Esophagus (tissue), 2 donors: ENCODE data around the gene NACC2. TPM values are rescaled to one million over a fixed set of nuclear protein-coding genes. Genes with fewer than 3 reads are reported as not detected.

Source experiments
- H3K27ac ChIP-seq, 2 donors: one replicate each; pipeline ENCODE4 v1.5.1; 2013; ENCODE audit warnings: low read depth in 2 of 2, mild to moderate bottlenecking in 2 of 2, inconsistent platforms in 1 of 2, low read length in 1 of 2, moderate library complexity in 1 of 2
- H3K27me3 ChIP-seq, 2 donors: one replicate each; pipeline ENCODE4 v1.6.1; 2013; ENCODE audit warnings: low read length in 2 of 2, control low read depth in 1 of 2, mild to moderate bottlenecking in 1 of 2; ENCODE audit not compliant: insufficient read depth in 2 of 2, control insufficient read depth in 1 of 2
- H3K36me3 ChIP-seq, 2 donors: one replicate each; pipeline ENCODE4 v1.6.1; 2013; ENCODE audit warnings: low read length in 1 of 2; ENCODE audit not compliant: control insufficient read depth in 2 of 2, insufficient read depth in 2 of 2
- H3K4me1 ChIP-seq, 2 donors: one replicate each; pipeline ENCODE4 v1.6.1; 2013; ENCODE audit warnings: low read length in 1 of 2; ENCODE audit not compliant: control insufficient read depth in 2 of 2, insufficient read depth in 2 of 2
- H3K4me3 ChIP-seq, 2 donors: one replicate each; pipeline ENCODE4 v1.5.1; 2013; ENCODE audit warnings: low read length in 2 of 2, mild to moderate bottlenecking in 2 of 2, low read depth in 1 of 2, moderate library complexity in 1 of 2
- H3K9me3 ChIP-seq, 2 donors: one replicate each; pipeline ENCODE4 v1.6.1; 2013; ENCODE audit warnings: mild to moderate bottlenecking in 2 of 2, low read depth in 1 of 2, low read length in 1 of 2, moderate library complexity in 1 of 2; ENCODE audit not compliant: control insufficient read depth in 2 of 2, insufficient read depth in 1 of 2
- WGBS, 2 donors: extraction: QIAGEN DNeasy Blood & Tissue Kit; methylation state at CpG; one replicate each; pipeline ENCODE4 v1.1.7; 2013; 5-methylcytosine and 5-hydroxymethylcytosine counted together
- polyA plus RNA-seq, 2 donors: library from polyadenylated mRNA; stranded (reverse); fragments of 200-250 nt; gene quantifications; one replicate each; pipeline ENCODE4 v1.2.3, GENCODE V29; 2013
- donor health status: healthy with polysubstance abuse.
- donor health status: Bipolar disorder and iron deficiency.

Gene NACC2
- polyA plus RNA-seq, 2 donors, result 3.2 to 4.5 TPM

GRCh38 chr9:136013524-136014034 is 81.5 kb downstream of the NACC2 start:
- peaks cover 0 to 29% of the 10 kb centered on the region in 2 donors for H3K36me3 ChIP-seq
- H3K9me3 ChIP-seq, result no peaks in the 10 kb centered on the region
- WGBS, 2 donors, result 89 to 91% methylated on average over 21 of the region's 21 CpGs
- H3K4me3 ChIP-seq, result no peak overlapping the region
- no peak overlapping the region for H3K27ac ChIP-seq
- no peaks in the 10 kb centered on the region for H3K27me3 ChIP-seq
- H3K4me1 ChIP-seq, result no peaks in the 10 kb centered on the region

GRCh38 chr9:136013116-136013515 is 82.0 kb downstream of the NACC2 start:
- 90 to 92% methylated on average over 22 of the region's 22 CpGs for WGBS, 2 donors
- Histone ChIP-seq H3K9me3 (no peaks in the 10 kb centered on the region), H3K4me1 (no peaks in the 10 kb centered on the region), H3K27ac (peak overlapping the region in 1 of 2 donors; percentile 18), H3K36me3 (peaks cover 0 to 30% of the 10 kb centered on the region in 2 donors), H3K4me3 (no peak overlapping the region), H3K27me3 (no peaks in the 10 kb centered on the region)

DNA sequence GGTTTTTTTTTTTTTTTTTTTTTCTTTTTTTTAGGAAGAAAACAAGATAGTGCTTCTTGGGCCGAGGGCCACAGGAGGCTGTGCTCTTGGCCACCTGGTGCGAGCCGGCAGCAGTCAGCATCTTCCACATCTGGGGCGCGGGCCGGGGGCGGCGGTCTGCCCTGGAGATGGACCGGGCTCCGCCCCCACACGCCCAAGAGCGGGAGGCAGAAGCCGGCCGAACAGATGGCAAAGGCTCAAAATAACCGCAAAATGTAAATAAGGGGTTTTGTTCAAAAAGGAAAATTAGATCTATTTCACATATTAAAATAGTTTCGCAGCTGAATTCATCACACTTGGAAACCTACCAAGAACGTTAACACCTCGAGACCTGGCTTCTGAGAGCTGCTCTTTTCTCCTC is 82.4 kb downstream of the NACC2 start:
- WGBS, 2 donors, result 73 to 75% methylated on average over 18 of the region's 18 CpGs
- no peaks in the 10 kb centered on the region for H3K4me1 ChIP-seq
- H3K4me3 ChIP-seq, result no peak overlapping the region
- peaks cover 0 to 30% of the 10 kb centered on the region in 2 donors for H3K36me3 ChIP-seq
- H3K27me3 ChIP-seq, result no peaks in the 10 kb centered on the region
- peak overlapping the region; percentile 18 to 31 for H3K27ac ChIP-seq
- H3K9me3 ChIP-seq, result no peaks in the 10 kb centered on the region

- WGBS, 2 donors, result 74 to 78% methylated on average over 58 to 59 of the region's 59 CpGs
Observed at GRCh38 chr9:136011703-136012496, 83.2 kb downstream of the NACC2 start.

DNA sequence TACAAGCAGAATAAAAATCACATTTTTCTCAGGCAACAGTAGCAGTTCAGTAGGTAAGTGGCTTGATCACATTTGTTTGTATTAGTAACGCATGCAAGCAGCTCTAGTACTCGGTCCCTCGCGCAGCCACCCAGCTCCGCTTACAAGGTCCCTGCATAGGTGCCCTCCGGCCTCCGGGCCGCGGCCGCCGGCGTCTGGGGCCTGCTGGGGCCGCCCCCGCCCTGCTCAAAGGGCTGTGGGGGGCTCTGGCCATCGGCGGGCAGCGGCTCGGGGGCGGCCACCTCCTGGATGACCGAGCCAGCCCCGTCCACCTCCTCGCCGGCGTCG is 83.8 kb downstream of the NACC2 start:
- no peaks in the 10 kb centered on the region for H3K27me3 ChIP-seq
- no peaks in the 10 kb centered on the region for H3K9me3 ChIP-seq
- peaks cover 0 to 29% of the 10 kb centered on the region in 2 donors for H3K36me3 ChIP-seq
- H3K27ac ChIP-seq, result peak overlapping the region; percentile 34 to 35
- WGBS, 2 donors, result 79% methylated on average over 25 of the region's 25 CpGs
- H3K4me1 ChIP-seq, result no peaks in the 10 kb centered on the region
- H3K4me3 ChIP-seq, result no peak overlapping the region

More at GRCh38 chr9:136011703-136012496, 83.2 kb downstream of the NACC2 start:
- Histone ChIP-seq H3K4me1 (no peaks in the 10 kb centered on the region), H3K9me3 (no peaks in the 10 kb centered on the region), H3K27me3 (no peaks in the 10 kb centered on the region), H3K27ac (peak overlapping the region; percentile 34 to 35), H3K36me3 (peaks cover 0 to 30% of the 10 kb centered on the region in 2 donors), H3K4me3 (no peak overlapping the region)

DNA sequence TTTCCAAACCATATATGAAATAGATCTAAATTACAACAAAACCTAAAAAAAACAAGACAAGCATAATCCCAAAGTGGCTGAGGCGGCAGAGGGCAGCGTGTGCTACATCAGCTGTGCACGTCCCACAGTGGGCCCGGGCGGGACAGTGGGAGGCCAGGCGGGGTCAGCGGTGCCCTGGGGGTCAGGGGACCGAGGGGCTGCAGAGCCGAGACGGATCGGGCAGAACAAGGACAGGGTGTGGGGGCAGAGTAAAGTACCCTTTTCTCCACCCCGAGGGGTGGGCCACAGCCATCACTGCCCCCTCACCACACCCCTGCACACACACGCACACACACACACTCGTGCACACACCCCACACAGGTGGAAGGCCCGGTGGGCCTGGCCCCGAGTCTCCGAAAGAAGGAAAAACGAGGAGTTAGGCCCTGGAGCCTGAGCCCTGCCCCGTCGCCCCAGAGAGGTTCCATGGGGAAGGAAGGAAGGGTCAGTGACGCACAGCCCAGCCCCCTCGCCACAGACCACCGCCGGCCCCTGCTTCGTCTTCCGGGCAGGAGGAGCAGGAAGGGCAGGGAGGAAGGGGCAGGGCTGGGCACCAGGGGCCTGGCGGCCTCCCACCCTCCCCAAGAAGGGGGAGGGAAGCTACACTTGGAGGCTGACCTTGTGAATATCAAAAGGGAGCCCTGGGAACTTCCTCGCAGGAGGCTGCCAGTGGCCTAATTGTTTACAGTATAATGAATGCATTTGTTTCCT is 84.3 kb downstream of the NACC2 start:
- Histone ChIP-seq H3K9me3 (no peaks in the 10 kb centered on the region), H3K27ac (peak overlapping the region; percentile 31 to 41), H3K27me3 (no peaks in the 10 kb centered on the region), H3K36me3 (peaks cover 0 to 29% of the 10 kb centered on the region in 2 donors), H3K4me3 (no peak overlapping the region), H3K4me1 (no peaks in the 10 kb centered on the region)
- 80 to 90% methylated on average over 24 to 28 of the region's 28 CpGs for WGBS, 2 donors

DNA sequence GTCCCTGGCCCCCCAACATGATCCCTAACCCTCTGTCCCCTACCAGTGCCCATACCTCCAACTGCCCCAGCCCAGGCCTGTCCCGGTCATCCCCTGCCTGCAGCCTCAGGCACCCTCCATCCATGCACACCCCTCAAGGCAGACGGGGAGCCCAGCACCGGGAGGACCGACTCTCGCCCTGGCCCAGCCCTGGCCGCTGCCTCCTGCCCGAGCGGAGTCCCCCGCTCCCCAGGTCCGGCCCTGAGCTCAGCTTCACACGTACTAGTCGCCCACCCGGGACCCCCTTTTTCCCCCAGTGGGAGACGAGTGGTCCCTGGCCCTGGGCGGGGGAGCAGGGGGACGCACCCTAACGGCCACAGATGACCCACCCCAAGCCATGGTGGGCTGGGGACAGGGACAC is 84.9 kb downstream of the NACC2 start:
- Histone ChIP-seq H3K4me1 (no peaks in the 10 kb centered on the region), H3K36me3 (peaks cover 0 to 29% of the 10 kb centered on the region in 2 donors), H3K9me3 (no peaks in the 10 kb centered on the region), H3K4me3 (no peak overlapping the region), H3K27ac (no peak overlapping the region), H3K27me3 (no peaks in the 10 kb centered on the region)
- WGBS, 2 donors, result 92 to 94% methylated on average over 17 of the region's 17 CpGs

DNA sequence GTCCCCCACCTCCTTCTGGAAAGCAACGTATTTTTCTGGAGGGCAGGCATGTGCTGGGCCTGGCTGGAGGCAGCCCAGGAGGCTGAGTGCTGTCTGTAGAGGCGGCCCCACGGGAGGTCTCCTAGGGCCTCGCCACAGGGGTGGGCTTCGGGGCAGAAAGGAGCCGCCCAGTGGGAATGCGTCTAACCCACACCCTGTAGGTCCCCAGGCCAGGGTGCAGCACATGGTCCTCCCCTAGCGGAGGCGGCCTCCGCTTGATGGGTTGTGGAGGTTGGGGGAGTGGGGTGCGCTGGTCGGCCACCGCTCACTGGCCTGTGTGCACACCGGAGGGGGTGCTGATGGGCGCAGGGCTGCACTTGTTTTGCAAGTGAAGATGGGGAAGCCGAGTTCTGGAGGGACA is 85.6 kb downstream of the NACC2 start:
- WGBS, 2 donors, result 88 to 91% methylated on average over 16 of the region's 16 CpGs
- Histone ChIP-seq H3K27ac (no peak overlapping the region), H3K27me3 (no peaks in the 10 kb centered on the region), H3K36me3 (peaks cover 0 to 29% of the 10 kb centered on the region in 2 donors), H3K4me3 (no peak overlapping the region), H3K9me3 (no peaks in the 10 kb centered on the region), H3K4me1 (no peaks in the 10 kb centered on the region)

- Histone ChIP-seq H3K4me3 (no peak overlapping the region), H3K27ac (no peak overlapping the region), H3K27me3 (no peaks in the 10 kb centered on the region), H3K9me3 (no peaks in the 10 kb centered on the region), H3K4me1 (no peaks in the 10 kb centered on the region), H3K36me3 (peaks cover 0 to 29% of the 10 kb centered on the region in 2 donors)
- WGBS, 2 donors, result 82 to 84% methylated on average over 21 of the region's 21 CpGs
Observed at GRCh38 chr9:136008693-136008997, 86.4 kb downstream of the NACC2 start.
